Measurements from ENCODE around the gene C11orf24. TPM values are rescaled to one million over a fixed set of nuclear protein-coding genes. Genes with fewer than 3 reads are reported as not detected.

The C11orf24 gene
- total RNA-seq, 4 donors from 2014 or later, result 79.2 to 198 (median 183) TPM

- no peak overlapping the region for H3K4me3 ChIP-seq
- H3K36me3 ChIP-seq, result no peaks in the 10 kb centered on the region
- TF ChIP-seq POLR2A (IDR thresholded peaks at IDR 0.05), result no peak
- TF ChIP-seq, protein P1, sequence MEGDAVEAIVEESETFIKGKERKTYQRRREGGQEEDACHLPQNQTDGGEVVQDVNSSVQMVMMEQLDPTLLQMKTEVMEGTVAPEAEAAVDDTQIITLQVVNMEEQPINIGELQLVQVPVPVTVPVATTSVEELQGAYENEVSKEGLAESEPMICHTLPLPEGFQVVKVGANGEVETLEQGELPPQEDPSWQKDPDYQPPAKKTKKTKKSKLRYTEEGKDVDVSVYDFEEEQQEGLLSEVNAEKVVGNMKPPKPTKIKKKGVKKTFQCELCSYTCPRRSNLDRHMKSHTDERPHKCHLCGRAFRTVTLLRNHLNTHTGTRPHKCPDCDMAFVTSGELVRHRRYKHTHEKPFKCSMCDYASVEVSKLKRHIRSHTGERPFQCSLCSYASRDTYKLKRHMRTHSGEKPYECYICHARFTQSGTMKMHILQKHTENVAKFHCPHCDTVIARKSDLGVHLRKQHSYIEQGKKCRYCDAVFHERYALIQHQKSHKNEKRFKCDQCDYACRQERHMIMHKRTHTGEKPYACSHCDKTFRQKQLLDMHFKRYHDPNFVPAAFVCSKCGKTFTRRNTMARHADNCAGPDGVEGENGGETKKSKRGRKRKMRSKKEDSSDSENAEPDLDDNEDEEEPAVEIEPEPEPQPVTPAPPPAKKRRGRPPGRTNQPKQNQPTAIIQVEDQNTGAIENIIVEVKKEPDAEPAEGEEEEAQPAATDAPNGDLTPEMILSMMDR (IDR thresholded peaks at IDR 0.05), result no peak
- H3K4me1 ChIP-seq, result peaks cover 0 to 6% (median 2%) of the 10 kb centered on the region in 4 donors
- H3K27ac ChIP-seq, result no peak overlapping the region
- H3K9me3 ChIP-seq, result no peaks in the 10 kb centered on the region
- DNase-seq, result no peak
- H3K27me3 ChIP-seq, result no peaks in the 10 kb centered on the region
Measured at GRCh38 chr11:68279676-68280075, 7.9 kb upstream of the C11orf24 start.

DNA sequence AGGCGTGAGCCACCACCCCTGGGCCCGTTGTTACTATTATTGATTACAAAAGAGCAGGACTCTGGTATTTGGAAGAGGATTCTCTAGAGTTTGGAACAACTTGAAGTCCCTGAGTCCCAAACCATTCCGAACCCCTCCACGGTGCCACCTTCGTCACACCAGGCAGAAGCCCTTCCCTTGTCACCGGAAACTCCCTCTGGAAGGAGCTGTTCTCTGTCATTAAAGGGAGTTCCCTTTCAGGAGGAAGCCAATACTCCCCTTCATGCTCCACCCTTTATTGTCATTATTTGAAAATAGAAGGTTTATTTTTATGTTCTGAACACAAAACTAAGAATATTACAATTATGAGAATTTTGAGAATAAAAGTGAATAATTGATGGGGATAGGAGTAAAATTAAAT is 5.1 kb upstream of the C11orf24 start:
- TF ChIP-seq, protein P1 (IDR thresholded peaks at IDR 0.05), result no peak
- TF ChIP-seq POLR2A (IDR thresholded peaks at IDR 0.05), result no peak
- no peak overlapping the region for H3K27ac ChIP-seq

DNA sequence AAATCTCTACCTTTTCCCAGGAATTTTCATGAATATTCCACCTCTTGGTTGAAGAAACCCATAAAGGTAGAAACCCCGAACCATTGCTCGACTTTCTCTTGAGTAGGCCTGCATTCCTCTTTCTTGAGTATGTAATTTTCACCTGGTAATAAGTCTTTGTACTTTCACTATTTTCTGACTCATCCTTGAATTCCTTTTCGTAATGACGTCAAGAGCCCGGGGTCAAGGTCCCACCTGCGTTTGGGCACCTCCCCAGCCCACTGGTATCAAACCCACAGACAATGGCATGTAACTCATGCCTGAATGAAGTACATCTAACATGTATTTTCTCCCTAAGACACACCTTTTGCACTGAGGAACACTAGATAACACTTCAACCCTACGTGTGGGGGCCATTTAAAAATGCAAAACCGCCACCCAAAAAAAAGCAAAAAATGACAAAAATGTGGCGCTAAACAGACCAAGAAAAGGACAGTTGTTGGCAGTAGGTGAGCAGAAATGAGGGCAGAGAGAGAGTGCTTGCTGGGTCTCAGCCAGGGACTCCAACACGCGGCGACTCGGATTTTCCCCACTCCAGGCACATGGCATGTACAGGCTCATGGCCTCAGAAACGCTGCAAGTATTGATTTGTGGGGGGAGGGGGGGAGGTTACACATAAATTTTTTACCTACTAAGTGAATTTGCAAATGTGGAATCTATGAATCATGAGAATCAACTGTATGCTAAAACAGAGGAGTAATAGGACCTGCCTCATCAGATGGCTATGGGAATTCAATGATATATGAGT is 4.1 kb upstream of the C11orf24 start:
- Histone ChIP-seq H3K36me3 (no peaks in the 10 kb centered on the region), H3K27me3 (no peaks in the 10 kb centered on the region), H3K4me1 (peaks cover 0 to 9% (median 8%) of the 10 kb centered on the region in 4 donors), H3K4me3 (no peak overlapping the region), H3K27ac (peak overlapping the region in 1 of 4 donors; percentile 30), H3K9me3 (no peaks in the 10 kb centered on the region)
- peak in 1 of 3 donors; percentile 70 for DNase-seq
- TF ChIP-seq, protein P1 (IDR thresholded peaks at IDR 0.05), result no peak
- peak in 1 of 2 donors; percentile 30 for TF ChIP-seq POLR2A (IDR thresholded peaks at IDR 0.05)

More for the DNA sequence above, 5.1 kb upstream of the C11orf24 start:
- peaks cover 0 to 12% (median 8%) of the 10 kb centered on the region in 4 donors for H3K4me1 ChIP-seq
- H3K27me3 ChIP-seq, result no peaks in the 10 kb centered on the region
- no peaks in the 10 kb centered on the region for H3K36me3 ChIP-seq
- H3K9me3 ChIP-seq, result no peaks in the 10 kb centered on the region
- no peak overlapping the region for H3K4me3 ChIP-seq
- no peak for DNase-seq

DNA sequence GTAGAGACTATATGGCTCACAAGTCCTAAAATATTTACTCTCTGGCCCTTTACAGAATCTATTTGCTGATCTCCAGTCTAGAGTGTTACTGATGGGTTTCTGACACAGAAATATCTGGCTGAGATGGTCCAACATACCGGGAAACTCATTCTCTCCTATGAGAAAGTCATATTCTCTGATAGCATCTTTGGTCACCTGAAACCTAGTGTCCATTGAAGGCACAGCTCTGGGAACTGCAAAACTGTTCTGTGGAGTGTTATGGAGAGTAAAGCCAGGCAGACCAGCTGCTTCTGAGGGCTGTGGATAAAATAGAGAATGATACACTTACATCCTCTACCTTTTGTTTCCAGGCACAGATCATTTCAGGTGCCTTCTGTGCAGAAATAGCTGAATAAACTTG is 2.5 kb upstream of the C11orf24 start:
- H3K9me3 ChIP-seq, result no peaks in the 10 kb centered on the region
- H3K36me3 ChIP-seq, result no peaks in the 10 kb centered on the region
- peak overlapping the region in 1 of 4 donors; percentile 97 for H3K27ac ChIP-seq
- DNase-seq, result no peak
- peaks cover 0 to 23% (median 17%) of the 10 kb centered on the region in 4 donors for H3K4me1 ChIP-seq
- H3K4me3 ChIP-seq, result no peak overlapping the region
- no peak for TF ChIP-seq POLR2A (IDR thresholded peaks at IDR 0.05)
- TF ChIP-seq, protein P1 (IDR thresholded peaks at IDR 0.05), result no peak
- H3K27me3 ChIP-seq, result no peaks in the 10 kb centered on the region

DNA sequence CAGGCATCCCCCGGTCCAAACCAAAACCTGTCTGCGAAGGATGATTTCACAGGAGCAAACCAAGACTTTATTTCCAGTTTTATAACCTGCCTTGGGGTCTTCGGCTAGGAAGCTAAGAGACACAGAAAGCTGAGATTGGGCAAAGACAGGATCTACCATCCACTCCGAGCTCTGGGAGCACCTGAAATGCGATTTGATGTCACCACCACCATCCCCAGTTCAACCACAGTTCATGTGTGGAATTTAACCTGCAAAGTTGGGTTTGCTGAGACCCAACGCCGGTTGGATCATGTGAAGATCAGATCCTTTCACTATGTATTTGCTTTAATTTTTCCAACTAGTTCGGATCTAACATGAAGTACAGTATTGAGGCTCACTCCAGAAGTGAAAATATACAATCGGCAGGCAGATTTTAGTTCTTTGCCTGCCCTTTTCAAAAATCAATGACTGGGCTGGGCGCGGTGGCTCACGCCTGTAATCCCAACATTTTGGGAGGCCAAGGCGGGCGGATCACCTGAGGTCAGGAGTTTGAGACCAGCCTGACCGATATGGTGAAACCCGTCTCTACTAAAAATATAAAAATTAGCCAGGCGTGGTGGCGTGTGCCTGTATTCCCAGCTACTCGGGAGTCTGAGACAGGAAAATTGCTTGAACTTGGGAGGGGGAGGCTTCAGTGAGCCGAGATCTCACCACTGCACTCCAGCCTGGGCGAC is 1.4 kb upstream of the C11orf24 start:
- no peak for DNase-seq
- no peaks in the 10 kb centered on the region for H3K27me3 ChIP-seq
- TF ChIP-seq, protein P1 (IDR thresholded peaks at IDR 0.05), result no peak
- TF ChIP-seq POLR2A (IDR thresholded peaks at IDR 0.05), result no peak
- H3K27ac ChIP-seq, result peak overlapping the region; percentile 97 to 100 (median 98)
- H3K4me3 ChIP-seq, result peak overlapping the region; percentile 18 to 87 (median 74)
- peaks cover 0 to 26% (median 17%) of the 10 kb centered on the region in 4 donors for H3K4me1 ChIP-seq
- peaks cover 0 to 2% (median 0%) of the 10 kb centered on the region in 3 donors for H3K36me3 ChIP-seq
- H3K9me3 ChIP-seq, result no peaks in the 10 kb centered on the region

Data from Peyer's patch (tissue), 4 donors.